Karpas-422 (cell line): ENCODE measurements around the gene NT5C2. TPM values are rescaled to one million over a fixed set of nuclear protein-coding genes. Genes with fewer than 3 reads are reported as not detected.

Experiments
- DNase-seq: peaks from one replicate; pipeline ENCODE4 v3.0.0-alpha.2; 2015
- H2AFZ ChIP-seq: fragments of 200-600 bp; sonication (generic); 2 replicates; pipeline ENCODE4 v1.6.1; 2014; ENCODE audit warnings: antibody characterized with exemption, low read length, mixed read lengths
- H3K27ac ChIP-seq: fragments of 200-600 bp; sonication (generic); 2 replicates; pipeline ENCODE4 v1.5.1; 2014; ENCODE audit warnings: mild to moderate bottlenecking, low read length, moderate library complexity
- H3K27me3 ChIP-seq: fragments of 200-600 bp; sonication (generic); 2 replicates; pipeline ENCODE4 v1.6.1; 2014; ENCODE audit warnings: low read length, mixed read lengths
- H3K36me3 ChIP-seq: fragments of 200-600 bp; sonication (generic); 2 replicates; pipeline ENCODE4 v1.6.1; 2014; ENCODE audit warnings: low read length, mixed read lengths; ENCODE audit not compliant: insufficient read depth
- H3K4me1 ChIP-seq: fragments of 200-600 bp; sonication (generic); 2 replicates; pipeline ENCODE4 v1.6.1; 2014; ENCODE audit warnings: mild to moderate bottlenecking, low read length, mixed read lengths
- H3K4me2 ChIP-seq: fragments of 200-600 bp; sonication (generic); 2 replicates; pipeline ENCODE4 v1.6.1; 2014; ENCODE audit warnings: low read length, low read depth, mild to moderate bottlenecking; ENCODE audit not compliant: poor library complexity, severe bottlenecking
- H3K4me3 ChIP-seq: fragments of 200-600 bp; sonication (generic); 2 replicates; pipeline ENCODE4 v1.5.1; 2014; ENCODE audit warnings: mild to moderate bottlenecking, antibody characterized with exemption, low read length, mixed read lengths
- H3K79me2 ChIP-seq: fragments of 200-600 bp; sonication (generic); 2 replicates; pipeline ENCODE4 v1.6.1; 2014; ENCODE audit warnings: mild to moderate bottlenecking, low read length, mixed read lengths
- H3K9ac ChIP-seq: fragments of 200-600 bp; sonication (generic); 2 replicates; pipeline ENCODE4 v1.6.0; 2014; ENCODE audit warnings: low read length
- H3K9me2 ChIP-seq: fragments of 200-600 bp; sonication (generic), shearing (Covaris generic); replicated peaks from 2 replicates; pipeline ENCODE4 v1.6.0; 2014; ENCODE audit warnings: mild to moderate bottlenecking, low read length, moderate library complexity; ENCODE audit not compliant: insufficient read depth
- H3K9me3 ChIP-seq: fragments of 300-700, 200-600 bp; sonication (generic); 2 replicates; pipeline ENCODE4 v1.6.1; 2014; ENCODE audit warnings: low read length, mixed read lengths
- H4K20me1 ChIP-seq: fragments of 200-600 bp; sonication (generic); 2 replicates; pipeline ENCODE4 v1.6.1; 2014; ENCODE audit warnings: mild to moderate bottlenecking, antibody characterized with exemption, low read length, low read depth; ENCODE audit not compliant: insufficient read depth
- total RNA-seq: library from RNA; depleted of rRNA; stranded (reverse); fragments of >200 nt; shearing (Covaris generic); gene quantifications from 2 replicates; pipeline ENCODE4 v1.2.3, GENCODE V29; 2014; ENCODE audit warnings: low replicate concordance

NT5C2 gene
- total RNA-seq, 1 experiment from 2014 or later = 88.3 TPM

DNA sequence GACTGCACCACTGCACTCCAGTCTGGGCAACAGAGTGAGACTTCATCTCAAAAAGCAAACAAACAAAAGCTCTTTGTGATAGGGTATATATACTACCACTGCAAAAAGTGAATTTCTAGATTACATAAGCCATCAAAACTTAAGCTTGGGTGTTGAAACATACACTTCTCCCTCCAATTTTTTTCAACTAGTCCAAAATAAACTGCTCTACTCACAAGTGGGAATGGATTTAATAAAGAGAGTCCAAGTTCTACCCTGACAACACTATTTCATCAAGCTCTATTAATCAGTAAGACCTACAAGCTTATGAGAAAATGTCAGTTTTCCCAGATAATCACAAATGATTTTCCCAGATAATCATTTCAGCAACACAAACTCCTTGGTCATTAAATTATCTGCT lies 82.7 kb downstream of the NT5C2 start:
- DNase-seq = no peak
- Histone ChIP-seq H3K9me3 (no peaks in the 10 kb centered on the region), H3K27ac (peak overlapping the region; percentile 94), H3K4me2 (peak overlapping the region; percentile 85), H3K27me3 (no peaks in the 10 kb centered on the region), H3K9me2 (no peaks in the 10 kb centered on the region), H3K4me3 (peak overlapping the region; percentile 62; the same call in 1 of the 2 replicates), H4K20me1 (no peaks in the 10 kb centered on the region), H3K79me2 (peaks cover 83% of the 10 kb centered on the region), H2AFZ (no peak overlapping the region), H3K4me1 (peaks cover 69% of the 10 kb centered on the region), H3K36me3 (peaks cover 7% of the 10 kb centered on the region; the same call in 1 of the 2 replicates), H3K9ac (peak overlapping the region; percentile 59)

DNA sequence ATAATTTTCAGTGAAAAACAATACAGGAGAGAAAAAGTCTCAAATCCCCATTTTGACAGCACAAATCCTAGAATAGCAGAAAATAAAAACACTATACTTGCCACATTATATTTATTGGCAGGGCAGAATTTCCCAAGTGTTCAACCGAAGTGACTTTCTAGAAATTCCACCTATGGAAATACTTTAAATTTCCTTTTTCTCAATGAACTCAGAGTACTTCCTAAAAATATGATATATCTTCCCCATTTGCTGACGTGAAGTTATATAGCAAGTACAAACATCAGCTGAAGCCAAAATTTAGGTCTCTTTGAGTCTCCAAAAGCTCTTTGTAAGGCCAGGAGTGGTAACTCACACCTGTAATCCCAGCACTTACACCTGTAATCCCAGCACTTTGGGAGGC lies 83.3 kb downstream of the NT5C2 start:
- H3K4me1 ChIP-seq = peaks cover 69% of the 10 kb centered on the region

DNA sequence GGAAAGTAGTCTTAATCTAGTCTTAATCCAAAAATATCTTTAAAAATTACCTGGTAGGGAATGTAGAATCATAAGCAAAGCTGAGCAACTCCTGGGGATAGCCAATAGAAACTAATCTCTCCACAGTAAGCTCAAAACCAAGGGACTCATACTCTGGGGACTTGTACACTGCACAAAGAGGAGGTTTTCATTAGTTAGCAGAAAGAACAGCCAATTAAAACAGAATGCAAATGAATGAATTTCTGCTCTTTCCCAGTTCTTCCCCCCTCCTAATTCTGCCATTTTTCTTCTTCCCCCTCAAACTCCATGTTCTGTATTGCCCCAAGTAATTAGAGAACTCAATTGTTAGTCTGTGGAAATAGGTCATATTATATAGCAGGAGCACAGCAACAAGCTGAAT lies 86.5 kb downstream of the NT5C2 start:
- no peaks in the 10 kb centered on the region for H3K9me2 ChIP-seq
- H3K79me2 ChIP-seq = peaks cover 58% of the 10 kb centered on the region
- H3K9me3 ChIP-seq = no peaks in the 10 kb centered on the region
- H3K27ac ChIP-seq = peak overlapping the region; percentile 44
- H3K4me2 ChIP-seq = peak overlapping the region; percentile 9
- peaks cover 15% of the 10 kb centered on the region; the same call in 1 of the 2 replicates for H3K36me3 ChIP-seq
- no peak overlapping the region for H2AFZ ChIP-seq
- no peak for DNase-seq
- no peaks in the 10 kb centered on the region for H4K20me1 ChIP-seq
- no peak overlapping the region for H3K4me3 ChIP-seq
- H3K4me1 ChIP-seq = peaks cover 49% of the 10 kb centered on the region
- H3K27me3 ChIP-seq = no peaks in the 10 kb centered on the region
- H3K9ac ChIP-seq = no peak overlapping the region

More for the DNA sequence above, 83.3 kb downstream of the NT5C2 start:
- Histone ChIP-seq H3K9me2 (no peaks in the 10 kb centered on the region), H3K27ac (peak overlapping the region; percentile 94), H3K79me2 (peaks cover 77% of the 10 kb centered on the region), H3K4me3 (no peak overlapping the region), H3K36me3 (peaks cover 7% of the 10 kb centered on the region; the same call in 1 of the 2 replicates), H3K27me3 (no peaks in the 10 kb centered on the region), H3K4me2 (no peak overlapping the region), H4K20me1 (no peaks in the 10 kb centered on the region), H3K9ac (no peak overlapping the region), H3K9me3 (no peaks in the 10 kb centered on the region), H2AFZ (no peak overlapping the region)
- no peak for DNase-seq

DNA sequence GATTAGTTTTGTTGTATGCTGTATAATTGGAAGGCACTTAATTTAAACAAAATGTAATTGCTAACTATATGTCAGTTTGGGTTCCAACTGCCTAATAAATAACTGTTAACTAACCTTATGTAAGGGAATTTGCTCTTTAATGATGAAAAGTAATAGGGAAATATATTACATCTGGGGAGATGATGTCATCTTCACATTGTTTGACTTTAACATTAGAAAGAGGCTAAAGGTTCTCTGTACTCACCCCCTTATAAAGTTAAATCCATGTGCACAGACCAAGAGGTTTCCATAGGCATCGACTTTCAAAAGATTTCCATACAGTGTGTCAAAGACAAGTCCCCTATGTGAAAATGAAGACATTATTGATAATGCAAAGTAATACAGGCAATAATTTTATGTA lies 87.6 kb downstream of the NT5C2 start:
- Histone ChIP-seq H4K20me1 (no peaks in the 10 kb centered on the region), H3K4me2 (no peak overlapping the region), H3K27ac (no peak overlapping the region), H2AFZ (no peak overlapping the region), H3K27me3 (no peaks in the 10 kb centered on the region), H3K79me2 (peaks cover 48% of the 10 kb centered on the region), H3K36me3 (peaks cover 17% of the 10 kb centered on the region), H3K4me3 (no peak overlapping the region), H3K4me1 (peaks cover 38% of the 10 kb centered on the region), H3K9me3 (no peaks in the 10 kb centered on the region), H3K9ac (no peak overlapping the region), H3K9me2 (no peaks in the 10 kb centered on the region)
- DNase-seq = no peak

DNA sequence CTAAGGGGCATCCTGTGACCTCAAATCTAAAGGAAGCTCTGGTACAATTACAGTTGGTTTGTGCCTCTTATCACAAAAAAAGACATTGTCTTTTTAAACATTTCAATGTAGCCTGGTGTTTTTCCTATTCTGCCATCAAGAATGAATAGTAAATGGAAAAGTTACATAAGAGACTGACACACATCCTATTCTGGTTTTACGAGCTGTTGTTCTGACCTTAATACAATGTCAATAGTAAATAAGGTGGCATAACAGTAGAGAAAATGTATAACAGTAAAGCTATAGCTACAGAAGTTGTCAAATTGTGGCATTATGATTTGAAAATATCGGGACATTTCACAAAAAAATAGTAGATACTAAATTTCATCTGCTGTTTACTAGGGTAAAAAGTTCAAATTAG lies 88.4 kb downstream of the NT5C2 start:
- no peak for DNase-seq
- H3K9me2 ChIP-seq = no peaks in the 10 kb centered on the region
- H3K9me3 ChIP-seq = no peaks in the 10 kb centered on the region
- no peak overlapping the region for H2AFZ ChIP-seq
- H3K27ac ChIP-seq = no peak overlapping the region
- no peak overlapping the region for H3K9ac ChIP-seq
- peaks cover 32% of the 10 kb centered on the region for H3K4me1 ChIP-seq
- no peaks in the 10 kb centered on the region for H4K20me1 ChIP-seq
- peaks cover 25% of the 10 kb centered on the region for H3K36me3 ChIP-seq
- H3K4me2 ChIP-seq = no peak overlapping the region
- H3K79me2 ChIP-seq = peaks cover 41% of the 10 kb centered on the region
- H3K4me3 ChIP-seq = no peak overlapping the region
- no peaks in the 10 kb centered on the region for H3K27me3 ChIP-seq

GRCh38 chr10:103103989-103104388 lies 89.1 kb downstream of the NT5C2 start:
- no peaks in the 10 kb centered on the region for H3K9me2 ChIP-seq
- H3K79me2 ChIP-seq = peaks cover 34% of the 10 kb centered on the region
- no peak overlapping the region for H3K4me2 ChIP-seq
- no peak overlapping the region for H3K27ac ChIP-seq
- no peak overlapping the region for H2AFZ ChIP-seq
- peaks cover 32% of the 10 kb centered on the region for H3K4me1 ChIP-seq
- H3K9ac ChIP-seq = no peak overlapping the region
- no peak overlapping the region for H3K4me3 ChIP-seq
- H3K27me3 ChIP-seq = no peaks in the 10 kb centered on the region
- H3K9me3 ChIP-seq = no peaks in the 10 kb centered on the region
- H4K20me1 ChIP-seq = no peaks in the 10 kb centered on the region
- DNase-seq = no peak
- peaks cover 23% of the 10 kb centered on the region for H3K36me3 ChIP-seq

GRCh38 chr10:103102195-103102594 lies 90.9 kb downstream of the NT5C2 start:
- Histone ChIP-seq H3K27me3 (no peaks in the 10 kb centered on the region), H3K36me3 (peaks cover 38% of the 10 kb centered on the region), H3K4me3 (no peak overlapping the region), H3K4me1 (peaks cover 14% of the 10 kb centered on the region), H3K9ac (no peak overlapping the region), H2AFZ (no peak overlapping the region), H3K27ac (no peak overlapping the region), H3K9me2 (no peaks in the 10 kb centered on the region), H3K9me3 (no peaks in the 10 kb centered on the region), H3K79me2 (peaks cover 23% of the 10 kb centered on the region), H3K4me2 (no peak overlapping the region), H4K20me1 (no peaks in the 10 kb centered on the region)
- DNase-seq = no peak

- Histone ChIP-seq H3K36me3 (peaks cover 38% of the 10 kb centered on the region), H4K20me1 (no peaks in the 10 kb centered on the region), H3K4me2 (no peak overlapping the region), H3K4me1 (peaks cover 7% of the 10 kb centered on the region), H3K9ac (no peak overlapping the region), H3K79me2 (peaks cover 9% of the 10 kb centered on the region; the same call in 1 of the 2 replicates), H3K4me3 (no peak overlapping the region), H3K9me2 (no peaks in the 10 kb centered on the region), H3K9me3 (no peaks in the 10 kb centered on the region), H3K27ac (no peak overlapping the region), H2AFZ (no peak overlapping the region), H3K27me3 (no peaks in the 10 kb centered on the region)
- no peak for DNase-seq
Observed at GRCh38 chr10:103100620-103101019, 92.5 kb downstream of the NT5C2 start.

- Histone ChIP-seq H3K79me2 (no peaks in the 10 kb centered on the region; the same call in 1 of the 2 replicates), H3K9me3 (no peaks in the 10 kb centered on the region), H3K9ac (no peak overlapping the region), H3K9me2 (no peaks in the 10 kb centered on the region), H3K4me1 (peaks cover 17% of the 10 kb centered on the region), H3K4me3 (no peak overlapping the region), H3K4me2 (no peak overlapping the region), H3K36me3 (peaks cover 44% of the 10 kb centered on the region), H2AFZ (no peak overlapping the region), H4K20me1 (no peaks in the 10 kb centered on the region), H3K27ac (no peak overlapping the region), H3K27me3 (no peaks in the 10 kb centered on the region)
- no peak for DNase-seq
Observed at GRCh38 chr10:103098240-103098639, 94.8 kb downstream of the NT5C2 start.
